Kasumi-1 (cell line): ENCODE results near the gene KLHDC10.
"Not testable (repeated sequence)": the region's sequence is repeated elsewhere in the genome, so short reads cannot be mapped to it uniquely, and the experiment has no call there.

Experiments used
- DNase-seq, 2 experiments: peaks; one replicate each; lab custom pipeline; 2025; lab: John Stamatoyannopoulos, UW

The KLHDC10 gene

DNA sequence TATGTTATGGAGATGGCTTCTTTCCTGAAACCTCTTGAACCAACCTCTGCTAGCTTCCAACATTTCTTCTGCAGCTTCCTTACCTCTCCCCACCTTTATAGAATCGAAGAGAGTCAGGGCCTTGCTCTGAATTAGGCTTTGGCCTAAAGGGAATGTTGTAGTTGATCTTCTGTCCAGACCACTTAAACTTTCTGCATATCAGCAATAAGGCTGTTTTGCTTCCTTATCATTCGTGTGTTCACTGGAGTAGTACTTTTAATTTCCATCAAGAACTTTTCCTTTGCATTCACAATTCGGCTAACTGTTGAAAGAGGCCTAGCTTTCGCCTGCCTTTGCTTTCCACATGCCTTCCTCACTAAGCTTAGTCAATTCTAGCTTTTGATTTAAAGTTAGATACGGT is 48.0 kb downstream of the KLHDC10 start:
- no peak for DNase-seq

DNA sequence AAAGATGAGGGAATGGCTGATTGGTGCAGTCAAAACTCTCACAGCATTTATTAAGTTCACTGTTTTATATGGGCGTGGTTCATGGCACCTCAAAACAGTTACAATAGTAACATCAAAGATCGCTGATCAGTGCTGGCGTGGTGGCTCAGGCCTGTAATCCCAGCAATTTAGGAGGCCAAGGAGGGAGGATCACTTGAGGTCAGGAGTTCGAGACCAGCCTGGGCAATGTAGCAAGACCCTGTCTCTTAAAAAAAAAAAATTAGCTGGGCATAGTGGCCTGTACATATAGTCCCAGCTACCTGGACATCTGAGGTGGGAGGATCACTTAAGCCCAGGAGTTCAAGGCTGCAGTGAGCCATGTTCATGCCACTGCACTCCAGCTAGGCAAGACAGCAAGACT is 48.5 kb downstream of the KLHDC10 start:
- no peak for DNase-seq

DNA sequence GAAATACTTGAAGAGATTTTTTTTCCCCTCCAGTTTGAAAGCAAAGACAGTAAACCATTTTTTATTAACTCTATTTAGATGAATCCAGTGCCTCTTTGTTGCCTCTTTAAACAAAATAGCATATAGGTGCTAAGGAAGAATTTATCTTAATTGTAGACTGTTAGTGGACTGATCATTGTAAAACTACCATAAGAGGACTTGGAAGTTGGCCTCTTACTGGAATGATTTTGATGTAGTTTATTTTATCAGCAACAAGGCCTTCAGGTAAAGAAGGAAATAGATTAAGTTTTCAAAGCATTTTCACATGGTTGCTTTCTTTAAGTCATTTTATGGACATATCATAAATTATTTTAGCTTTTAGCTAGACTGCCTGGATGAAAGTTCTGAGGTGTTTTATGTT is 53.2 kb downstream of the KLHDC10 start:
- DNase-seq, result no peak

DNA sequence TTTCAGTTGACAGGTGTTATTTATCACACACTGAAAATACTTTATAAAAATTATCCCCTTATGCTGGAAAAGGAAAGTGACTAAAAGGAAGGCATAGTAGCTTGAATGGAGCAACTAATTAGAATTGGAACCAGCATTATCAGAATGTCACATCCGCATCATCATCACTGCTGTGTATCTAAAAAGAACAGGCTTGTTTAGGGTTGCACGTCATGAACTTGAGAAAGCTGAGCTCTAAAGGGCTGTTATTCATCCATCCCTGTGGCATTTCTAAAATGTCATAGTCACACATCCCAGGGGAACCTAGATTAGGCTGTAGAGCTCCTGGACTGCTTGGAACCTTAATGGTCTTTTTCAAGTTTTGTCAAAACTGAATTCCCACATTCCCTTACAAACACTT is 54.4 kb downstream of the KLHDC10 start:
- no peak for DNase-seq

DNA sequence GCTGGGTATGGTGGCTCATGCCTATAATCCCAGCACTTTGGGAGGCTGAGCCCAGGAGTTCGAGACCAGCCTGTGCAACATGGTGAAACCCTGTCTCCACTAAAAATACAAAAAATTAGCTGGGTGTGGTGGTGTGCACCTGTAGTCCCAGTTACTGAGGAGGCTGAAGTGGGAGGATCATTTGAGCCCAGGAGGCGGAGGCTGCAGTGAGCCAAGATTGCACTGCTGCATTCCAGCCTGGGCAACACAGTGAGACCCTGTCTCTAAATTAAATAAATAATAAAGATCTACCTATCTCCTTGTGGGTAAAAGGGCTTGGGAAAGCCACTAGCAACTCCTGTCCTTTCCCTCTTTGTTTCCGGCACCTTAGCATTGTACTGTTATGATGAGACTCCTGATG is 56.5 kb downstream of the KLHDC10 start:
- DNase-seq, result not testable (repeated sequence)

DNA sequence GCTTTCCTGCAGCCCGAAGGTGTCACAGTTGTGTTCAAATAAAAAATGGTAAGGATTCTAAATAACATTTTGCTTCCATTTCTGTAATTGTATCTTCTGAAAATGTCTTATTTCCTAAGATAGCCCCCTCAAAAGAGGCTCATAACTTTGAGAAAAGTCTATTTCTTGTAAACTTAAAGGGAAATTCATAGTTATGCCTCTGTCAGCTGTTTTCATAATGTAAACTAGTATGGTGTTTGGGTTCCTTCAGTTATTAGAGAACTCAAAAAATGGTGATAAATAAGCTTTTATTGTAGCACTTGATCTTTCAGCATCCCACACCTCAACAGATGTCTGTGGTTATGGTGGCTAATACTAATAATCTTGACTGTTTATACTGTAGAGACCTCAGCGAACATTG is 57.1 kb downstream of the KLHDC10 start:
- DNase-seq, result no peak

DNA sequence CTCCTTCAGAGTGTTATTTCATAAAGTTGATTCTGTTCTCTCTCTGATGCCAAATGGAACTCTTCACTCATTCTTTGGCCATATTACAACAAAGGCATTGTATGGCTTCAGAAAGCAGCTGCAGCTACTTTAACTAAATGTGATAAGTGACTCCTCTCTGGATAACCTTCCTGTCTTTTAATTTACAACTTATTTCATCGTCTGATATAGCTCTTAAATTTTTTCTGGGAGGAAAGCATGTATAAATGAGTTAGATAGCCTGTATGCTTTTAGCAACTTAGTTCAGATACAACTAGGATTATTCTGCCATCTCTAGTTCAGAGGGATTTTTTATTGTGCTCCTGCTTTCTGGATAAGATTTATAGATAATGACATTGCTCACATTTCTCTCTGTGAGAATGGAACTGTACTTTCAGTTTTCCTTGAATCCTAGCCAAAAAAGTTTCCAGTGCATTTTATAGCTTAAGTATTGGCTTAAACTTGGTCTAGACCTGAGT is 57.5 kb downstream of the KLHDC10 start:
- DNase-seq, result no peak

DNA sequence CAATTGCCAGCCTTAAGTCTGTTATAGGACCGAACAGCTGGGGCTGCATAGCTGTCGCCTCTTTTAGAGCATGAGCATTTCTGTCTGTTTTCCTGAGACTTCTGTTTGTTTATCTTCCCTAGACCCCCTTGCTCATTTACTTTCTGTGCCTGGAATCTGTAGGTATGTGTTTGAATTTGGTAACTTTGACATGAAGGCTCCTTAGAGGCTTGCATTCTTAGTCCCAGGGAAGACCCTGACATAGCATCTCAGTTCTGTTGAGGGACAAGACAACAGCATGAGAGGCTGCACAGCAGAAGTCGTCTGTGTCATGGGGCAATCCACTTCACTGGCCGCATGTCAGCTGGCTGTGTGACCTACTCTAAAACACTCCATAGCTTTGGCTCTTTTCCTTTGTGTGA is 58.7 kb downstream of the KLHDC10 start:
- DNase-seq, result no peak

DNA sequence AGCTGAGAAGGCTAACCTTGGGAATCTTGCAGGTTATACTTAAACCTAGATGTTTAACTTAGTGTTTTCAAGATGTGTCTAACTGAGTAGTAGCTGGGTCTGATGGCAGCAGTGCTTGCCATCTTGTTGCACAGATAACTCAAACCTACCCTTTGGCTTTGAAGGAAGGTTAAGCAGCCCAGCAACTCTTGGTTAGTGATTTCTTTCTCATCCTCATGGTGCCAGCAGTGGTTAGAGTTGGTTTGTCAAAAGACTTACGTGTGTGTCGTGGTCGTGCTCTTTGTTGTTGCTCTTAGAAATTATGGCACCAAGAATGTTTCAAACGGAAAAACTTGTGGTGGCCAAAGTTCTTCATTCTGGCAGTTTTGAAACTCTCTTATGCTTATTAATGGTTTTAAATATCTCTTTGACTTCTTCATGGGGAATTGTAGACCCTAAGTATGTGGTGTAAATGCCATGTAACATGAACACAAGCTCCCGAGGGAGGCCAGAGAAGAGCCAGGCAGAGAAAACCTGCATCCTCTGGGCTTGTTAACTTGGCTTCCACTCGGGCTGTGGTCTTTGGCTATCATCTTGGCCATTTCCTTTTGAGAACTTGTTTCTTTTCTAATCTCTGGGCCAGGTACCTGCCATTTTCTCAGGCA is 61.0 kb downstream of the KLHDC10 start:
- no peak for DNase-seq

DNA sequence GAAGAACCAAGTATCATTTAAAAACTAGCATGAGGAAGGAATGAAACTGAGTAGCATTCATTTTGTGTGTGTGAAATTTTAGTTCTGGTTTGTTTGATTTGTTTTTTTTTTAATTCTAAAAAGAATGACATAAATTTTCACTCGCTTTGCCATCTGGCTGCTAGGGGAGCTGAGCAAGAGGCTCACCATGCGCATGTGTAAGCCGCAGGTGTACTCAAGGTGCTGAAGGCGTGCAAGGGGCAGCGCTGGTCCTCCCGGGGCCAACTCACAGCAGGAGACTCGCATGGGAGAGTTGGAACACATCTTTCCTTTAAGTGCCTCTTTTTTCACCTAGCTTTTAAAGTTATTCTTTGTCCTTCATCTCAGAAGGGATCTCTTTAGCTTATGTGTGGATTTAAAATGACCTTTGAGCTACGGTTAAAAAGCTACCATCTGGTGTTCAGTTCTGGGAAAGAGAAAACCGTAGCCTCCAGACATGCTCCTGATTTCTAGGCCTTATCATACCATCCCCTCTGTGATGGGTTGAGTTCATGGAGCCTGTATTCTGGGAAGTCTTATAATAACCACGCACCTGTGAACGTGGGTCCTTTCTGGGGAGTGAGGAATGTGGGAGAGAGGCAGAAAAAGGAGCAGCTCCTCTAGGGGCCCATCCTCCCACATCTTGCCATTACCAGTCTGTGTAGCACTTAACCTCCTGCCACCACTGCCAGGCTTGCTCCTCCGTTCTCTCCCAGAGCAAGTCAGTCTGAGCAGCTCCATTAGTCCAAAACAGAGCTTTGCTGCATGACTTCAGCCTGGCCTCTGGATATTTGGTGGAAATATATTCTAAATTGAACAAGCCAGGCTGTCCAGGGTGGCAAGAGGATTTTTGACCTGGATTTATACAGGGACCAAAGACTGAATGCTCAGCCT is 61.9 kb downstream of the KLHDC10 start:
- DNase-seq, result no peak

DNA sequence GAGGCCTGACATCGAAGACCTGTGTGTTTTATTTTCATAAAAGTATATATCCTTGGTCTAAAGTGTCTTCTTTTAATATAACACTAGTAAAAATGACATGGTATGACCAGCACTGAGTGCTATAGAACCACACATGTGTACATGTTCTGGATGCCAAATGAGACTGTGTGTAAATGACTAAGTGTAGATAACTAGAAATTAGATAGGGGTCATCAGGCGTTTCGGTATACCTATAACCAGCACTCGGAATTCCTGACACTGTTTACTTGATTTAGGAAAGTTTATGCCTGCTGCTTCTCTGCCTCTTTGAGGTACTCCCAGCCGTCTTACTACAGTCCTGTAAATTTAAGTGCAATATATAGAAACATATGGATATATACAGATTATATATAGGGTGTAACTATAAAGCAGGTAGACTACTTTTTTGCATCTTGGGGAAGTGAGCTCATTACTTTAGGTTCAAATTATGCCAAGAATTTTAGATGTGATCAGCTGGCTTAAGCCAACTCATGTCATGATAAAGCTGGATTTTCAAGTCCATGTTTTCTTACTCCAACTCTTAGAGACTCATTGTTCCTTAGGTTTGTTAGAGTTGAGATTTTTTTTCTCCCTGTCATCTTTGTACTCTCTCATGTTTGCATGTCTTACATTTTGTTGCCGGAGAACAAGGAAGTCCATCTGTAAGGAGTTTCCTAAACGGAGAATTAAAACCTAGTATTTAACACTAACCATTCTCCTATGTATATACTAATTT is 62.9 kb downstream of the KLHDC10 start:
- DNase-seq, result no peak

DNA sequence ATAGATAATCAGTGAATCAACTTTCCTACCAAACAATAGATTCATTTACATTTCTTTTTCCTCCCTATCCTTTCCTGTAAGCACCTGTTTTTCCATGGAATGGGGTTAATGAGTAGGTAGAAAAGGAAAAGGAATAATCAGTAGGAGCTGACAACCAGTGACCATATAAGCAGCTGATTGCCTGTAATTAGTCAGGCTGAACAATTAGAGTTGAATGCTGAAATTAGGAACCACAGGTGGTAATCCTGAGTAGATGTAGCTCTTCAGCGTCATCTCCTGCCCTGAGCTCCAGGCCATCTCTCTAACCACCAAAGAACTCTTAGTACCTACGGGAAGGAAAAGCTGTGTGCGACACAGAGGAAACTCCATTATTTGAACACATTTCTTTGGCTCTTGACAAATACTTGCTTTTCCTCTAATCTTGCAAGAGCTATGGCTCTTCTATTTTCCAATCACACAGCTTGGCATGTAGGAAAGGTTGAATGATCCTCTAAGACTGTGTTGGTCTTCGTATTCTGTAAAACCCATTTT is 63.8 kb downstream of the KLHDC10 start:
- DNase-seq, result no peak

DNA sequence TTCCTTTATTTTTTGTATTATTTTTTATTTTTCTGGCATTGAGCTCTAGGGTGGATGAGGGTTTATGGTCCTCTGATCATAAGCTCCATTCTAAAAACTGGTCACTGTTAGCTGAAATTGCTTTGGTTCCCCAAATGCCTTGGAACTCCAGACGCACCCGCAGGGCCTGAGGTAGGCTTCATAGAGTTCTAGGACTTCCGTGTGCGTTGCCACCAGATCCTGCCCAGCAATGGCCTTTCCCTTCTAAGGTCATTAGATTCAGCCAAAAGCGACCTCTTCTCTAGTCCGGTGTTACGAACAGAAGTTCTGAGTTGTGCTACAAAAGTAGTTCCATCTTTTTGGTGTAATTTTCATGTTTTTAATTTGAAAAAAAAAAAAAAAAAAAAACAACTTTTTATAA is 64.4 kb downstream of the KLHDC10 start:
- no peak for DNase-seq

DNA sequence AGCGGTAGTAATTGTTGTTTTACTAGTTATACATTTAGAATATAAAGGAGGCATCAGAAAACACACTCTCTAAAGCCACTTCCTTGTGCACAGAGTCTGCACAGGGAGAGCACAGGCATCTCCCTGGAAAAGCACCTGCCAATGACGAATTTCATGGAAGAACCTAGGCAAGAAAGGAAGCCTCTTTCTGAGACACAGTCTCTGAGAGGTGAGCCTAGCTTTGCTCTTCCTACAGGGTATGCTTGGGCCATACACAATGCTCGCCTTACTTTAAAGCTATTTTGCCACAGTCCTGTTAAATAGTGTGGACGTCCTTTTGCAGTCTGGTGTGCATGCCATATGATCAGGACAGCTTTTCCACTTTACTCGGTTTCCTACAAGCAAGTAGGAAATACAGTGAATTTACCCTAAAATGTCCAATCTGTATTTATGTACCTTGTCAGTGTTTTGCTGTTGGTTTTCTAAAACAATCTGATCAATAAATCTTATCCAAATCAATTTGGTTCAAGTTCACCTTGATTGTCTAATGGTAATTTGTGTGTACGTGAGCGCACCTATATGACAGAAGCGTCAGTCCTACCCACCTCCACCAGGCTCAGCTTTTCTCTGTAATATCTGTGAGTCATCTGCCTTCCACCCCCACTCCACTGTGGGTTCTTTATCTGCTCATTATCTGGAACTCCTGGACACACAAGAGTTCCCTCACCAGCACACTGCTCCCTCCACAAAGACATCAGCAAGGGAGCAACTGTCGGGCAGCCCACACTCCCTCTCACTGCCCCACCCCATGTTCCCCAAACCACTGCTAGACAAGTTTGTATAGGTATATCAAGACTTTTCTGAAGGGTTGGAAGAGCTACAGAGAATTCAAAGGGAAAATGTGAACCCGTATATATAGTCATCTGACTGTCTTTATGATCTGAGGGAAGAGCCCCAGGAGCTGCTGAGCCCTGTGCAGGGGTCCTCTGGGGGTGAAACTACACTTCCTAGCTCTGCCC is 65.2 kb downstream of the KLHDC10 start:
- DNase-seq, result no peak

DNA sequence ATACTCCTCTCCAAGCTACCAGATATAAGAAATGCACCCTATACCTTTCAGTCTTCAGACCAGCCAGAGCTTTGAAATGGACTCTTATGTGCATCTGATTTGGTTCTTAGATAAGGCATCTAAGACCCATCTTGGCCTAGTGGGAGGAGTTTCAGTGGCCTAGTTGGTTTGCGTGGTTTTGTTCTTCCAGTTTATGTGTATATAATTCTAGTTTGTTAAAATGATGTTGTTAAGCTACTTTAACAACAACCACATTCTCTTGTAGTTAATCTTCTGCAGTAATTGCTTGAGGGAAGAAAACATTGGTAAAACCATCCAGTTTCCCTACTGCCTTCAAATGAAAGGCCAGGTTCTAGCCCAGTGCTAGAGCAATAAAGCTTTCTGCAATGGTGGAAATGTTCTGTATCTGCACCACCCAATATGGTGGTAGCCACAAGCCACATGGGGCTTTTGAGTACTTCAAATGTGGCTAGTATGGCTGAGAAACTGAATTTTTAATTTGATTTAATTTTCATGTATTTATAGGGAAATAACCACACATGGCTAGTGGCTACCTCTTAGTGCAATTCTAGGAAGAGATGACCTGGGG is 66.3 kb downstream of the KLHDC10 start:
- no peak for DNase-seq

DNA sequence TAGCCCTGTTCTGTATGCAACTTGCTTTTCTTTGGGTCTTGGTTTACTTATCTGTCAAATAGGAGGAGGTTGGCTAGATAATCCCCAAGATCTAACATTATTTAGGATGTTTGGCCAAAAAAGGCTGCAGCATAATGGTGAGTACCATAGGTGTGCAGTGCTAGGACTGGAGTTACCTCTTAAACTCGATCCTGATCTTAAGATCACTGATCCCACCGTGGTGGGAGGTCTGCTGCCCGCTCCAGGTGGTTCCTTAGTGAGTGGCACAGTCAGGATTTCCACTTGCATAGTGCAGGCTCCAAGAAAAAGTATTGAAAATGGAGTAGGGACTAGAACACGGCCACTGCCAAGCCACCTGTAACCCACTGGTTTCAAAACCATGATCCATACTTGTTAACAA is 66.9 kb downstream of the KLHDC10 start:
- DNase-seq, result no peak

DNA sequence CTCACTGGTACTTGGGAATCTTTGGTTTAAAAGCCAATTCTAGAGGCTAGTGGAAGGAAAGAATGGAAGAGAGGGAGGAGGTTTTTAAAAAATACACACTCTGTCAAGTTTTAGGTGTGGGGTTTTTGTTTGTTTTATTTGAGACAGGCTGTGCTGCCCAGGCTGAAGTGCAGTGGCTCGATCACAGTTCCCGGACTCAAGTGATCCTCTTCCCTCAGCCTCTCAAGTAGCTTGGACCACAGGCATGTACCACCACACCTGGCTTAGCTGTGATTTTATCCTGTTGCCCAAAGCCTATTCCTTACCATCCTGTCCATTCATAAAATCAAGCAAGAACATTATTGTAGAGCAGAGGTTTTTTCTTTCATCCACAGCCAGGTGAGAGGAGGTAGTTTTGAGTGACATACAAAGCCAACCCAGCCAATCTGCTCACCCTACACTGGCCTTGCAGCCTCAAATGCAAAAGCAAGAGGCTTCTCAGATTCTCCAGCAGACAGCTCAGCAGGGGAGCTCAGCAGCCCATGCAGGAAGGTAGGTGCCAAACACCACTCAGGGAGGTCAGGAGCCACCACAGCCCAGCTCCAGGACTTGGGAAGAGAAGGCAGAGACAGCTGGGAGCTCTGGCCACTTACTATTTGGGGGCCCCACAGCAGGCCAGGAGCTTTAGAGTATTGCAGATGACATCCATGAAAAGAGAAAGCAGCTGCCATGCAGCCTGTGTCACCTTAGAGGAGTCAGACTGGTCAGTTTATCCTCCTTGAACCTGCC is 69.0 kb downstream of the KLHDC10 start:
- DNase-seq, result no peak

DNA sequence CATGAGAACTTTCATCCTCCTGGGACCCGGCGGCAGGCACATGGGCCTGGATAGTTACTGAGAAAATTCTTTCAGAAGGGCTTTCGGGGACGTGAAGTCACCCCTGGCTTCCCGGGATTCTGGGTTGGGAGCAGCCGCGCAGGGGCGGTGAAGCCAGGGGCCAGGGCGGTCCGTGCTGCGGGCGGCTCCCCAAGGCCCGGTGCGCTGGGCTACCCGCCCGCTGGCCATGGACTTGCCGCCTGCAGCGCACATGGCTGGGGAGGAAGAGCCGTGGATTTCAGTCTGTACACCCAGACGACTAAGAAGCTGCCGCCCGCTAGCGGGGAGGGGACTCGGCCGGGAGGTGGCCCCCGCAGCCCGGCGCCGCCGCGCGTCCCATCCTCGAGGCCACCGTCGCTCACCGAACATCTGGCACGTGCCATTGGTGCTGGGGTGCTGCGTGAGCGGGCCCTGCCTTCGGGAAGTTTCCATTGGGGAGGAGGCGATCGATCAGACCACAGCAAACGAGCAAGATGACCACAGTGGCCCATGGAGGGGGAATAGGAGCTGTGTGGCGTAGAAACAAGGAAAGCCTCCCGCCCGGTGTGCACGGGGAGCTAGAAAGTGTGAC is 70.3 kb downstream of the KLHDC10 start:
- no peak for DNase-seq

DNA sequence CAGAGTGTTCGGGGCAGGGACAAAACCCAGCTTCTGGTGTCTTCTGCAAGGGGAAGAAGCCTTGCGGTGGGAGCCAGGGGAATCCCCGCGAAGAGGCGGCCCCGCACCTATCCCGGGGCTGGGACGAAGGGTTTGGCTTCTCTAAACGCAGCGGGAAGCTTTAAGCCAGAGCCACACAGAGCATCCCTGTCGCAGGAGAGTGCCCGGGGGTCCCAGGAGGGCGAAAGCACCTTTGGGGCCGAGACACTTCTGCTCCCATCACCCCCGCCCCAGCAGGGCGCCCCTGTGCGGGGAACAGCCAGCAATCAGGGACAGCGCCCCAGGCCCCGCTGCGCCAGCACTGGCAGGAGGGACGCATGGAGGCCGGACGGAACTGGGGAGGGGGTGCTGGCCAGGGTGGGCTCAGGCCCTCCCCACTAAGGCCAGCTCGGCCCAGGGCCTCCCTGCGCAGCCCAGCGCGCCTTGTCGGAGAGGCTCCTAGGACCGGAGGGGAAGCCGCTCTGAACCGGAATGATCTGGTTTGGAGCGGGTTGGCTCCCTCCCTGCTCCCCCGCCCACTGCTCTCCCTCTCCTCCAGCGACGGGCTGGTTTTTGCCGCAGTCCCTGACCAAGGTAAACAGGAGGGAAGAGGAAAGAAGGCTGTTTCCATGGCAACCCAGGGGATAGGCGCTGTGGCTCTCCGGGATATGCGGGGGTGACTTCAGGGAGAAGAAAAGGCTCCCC is 71.0 kb downstream of the KLHDC10 start:
- no peak for DNase-seq
